ENCODE data around the gene TPCN1. TPM values are rescaled to one million over a fixed set of nuclear protein-coding genes. Genes with fewer than 3 reads are reported as not detected.

TPCN1 gene
- total RNA-seq, 4 donors from 2014 or later: 85.1 to 1,315 (median 121) TPM

DNA sequence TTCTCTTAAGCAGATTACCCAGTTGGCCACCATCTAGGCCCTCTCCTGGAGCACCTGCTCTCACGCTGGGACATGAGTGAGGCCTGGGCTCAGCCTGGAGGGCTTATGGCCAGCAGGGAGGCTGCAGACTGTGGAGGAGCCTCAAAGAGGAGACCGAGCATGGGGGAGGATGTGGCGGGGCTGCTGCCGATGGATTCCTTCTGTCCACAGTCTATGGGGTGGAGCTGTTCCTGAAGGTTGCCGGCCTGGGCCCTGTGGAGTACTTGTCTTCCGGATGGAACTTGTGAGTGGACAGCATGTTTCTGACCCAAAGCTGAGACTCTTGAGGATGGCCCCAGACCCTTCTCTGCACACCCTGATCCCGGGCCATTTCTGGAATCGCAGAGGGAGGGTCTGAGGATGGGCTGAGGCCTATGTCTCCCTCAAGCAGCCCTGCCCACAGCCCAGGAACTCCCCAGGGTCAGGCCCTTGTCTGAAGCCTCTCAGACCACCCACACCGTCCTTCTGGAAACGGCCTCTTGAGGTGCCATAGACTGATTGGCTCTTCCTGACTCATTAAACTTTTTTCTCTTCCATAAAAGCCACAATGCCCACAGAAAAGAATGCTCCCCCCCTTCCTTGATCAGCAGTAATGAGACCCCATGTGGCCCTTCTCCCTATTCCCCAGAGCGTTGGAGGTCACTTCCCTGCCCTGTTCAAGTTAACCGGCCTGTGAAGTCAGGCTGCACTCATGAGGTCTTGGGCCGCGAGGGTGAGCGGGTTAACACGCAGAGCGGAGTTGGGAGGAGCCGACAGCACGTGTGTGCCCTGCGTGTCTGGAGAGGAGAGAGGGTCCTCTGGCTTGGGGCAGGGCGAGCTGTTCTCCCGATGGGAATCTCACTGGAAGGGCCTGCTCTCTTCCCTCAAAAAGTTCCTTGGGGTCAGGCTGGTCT lies 64.7 kb downstream of the TPCN1 start:
- DNase-seq: no peak
- in situ Hi-C loops (cut with MboI; ENCODE audit: low pct_ligation_motif_present in 1 of 4, low pct_unique_long_range_greater_than_20kb in 1 of 4, low sequenced_read_pairs in 3 of 4): no loop called here
- H3K4me1 ChIP-seq: no peaks in the 10 kb centered on the region
- no peaks in the 10 kb centered on the region for H3K9me3 ChIP-seq
- peaks cover 0 to 66% (median 15%) of the 10 kb centered on the region in 4 donors for H3K36me3 ChIP-seq
- no peak overlapping the region for H3K27ac ChIP-seq
- 88 to 100% methylated on average over 3 to 21 of the region's 22 CpGs for WGBS, 2 donors (ENCODE audit: low coverage in 1 of 2)
- H3K27me3 ChIP-seq: no peaks in the 10 kb centered on the region
- no peak overlapping the region for H3K4me3 ChIP-seq
- intact Hi-C loops (cut with DNase I; ENCODE audit: low total_unique reads): no loop called here
- TF ChIP-seq, protein P1, sequence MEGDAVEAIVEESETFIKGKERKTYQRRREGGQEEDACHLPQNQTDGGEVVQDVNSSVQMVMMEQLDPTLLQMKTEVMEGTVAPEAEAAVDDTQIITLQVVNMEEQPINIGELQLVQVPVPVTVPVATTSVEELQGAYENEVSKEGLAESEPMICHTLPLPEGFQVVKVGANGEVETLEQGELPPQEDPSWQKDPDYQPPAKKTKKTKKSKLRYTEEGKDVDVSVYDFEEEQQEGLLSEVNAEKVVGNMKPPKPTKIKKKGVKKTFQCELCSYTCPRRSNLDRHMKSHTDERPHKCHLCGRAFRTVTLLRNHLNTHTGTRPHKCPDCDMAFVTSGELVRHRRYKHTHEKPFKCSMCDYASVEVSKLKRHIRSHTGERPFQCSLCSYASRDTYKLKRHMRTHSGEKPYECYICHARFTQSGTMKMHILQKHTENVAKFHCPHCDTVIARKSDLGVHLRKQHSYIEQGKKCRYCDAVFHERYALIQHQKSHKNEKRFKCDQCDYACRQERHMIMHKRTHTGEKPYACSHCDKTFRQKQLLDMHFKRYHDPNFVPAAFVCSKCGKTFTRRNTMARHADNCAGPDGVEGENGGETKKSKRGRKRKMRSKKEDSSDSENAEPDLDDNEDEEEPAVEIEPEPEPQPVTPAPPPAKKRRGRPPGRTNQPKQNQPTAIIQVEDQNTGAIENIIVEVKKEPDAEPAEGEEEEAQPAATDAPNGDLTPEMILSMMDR (IDR thresholded peaks at IDR 0.05): no peak
- TF ChIP-seq EP300 (IDR thresholded peaks at IDR 0.05; ENCODE audit: low read depth) (no peak), POLR2AphosphoS5 (IDR thresholded peaks at IDR 0.05) (no peak), POLR2A (IDR thresholded peaks at IDR 0.05) (no peak)

DNA sequence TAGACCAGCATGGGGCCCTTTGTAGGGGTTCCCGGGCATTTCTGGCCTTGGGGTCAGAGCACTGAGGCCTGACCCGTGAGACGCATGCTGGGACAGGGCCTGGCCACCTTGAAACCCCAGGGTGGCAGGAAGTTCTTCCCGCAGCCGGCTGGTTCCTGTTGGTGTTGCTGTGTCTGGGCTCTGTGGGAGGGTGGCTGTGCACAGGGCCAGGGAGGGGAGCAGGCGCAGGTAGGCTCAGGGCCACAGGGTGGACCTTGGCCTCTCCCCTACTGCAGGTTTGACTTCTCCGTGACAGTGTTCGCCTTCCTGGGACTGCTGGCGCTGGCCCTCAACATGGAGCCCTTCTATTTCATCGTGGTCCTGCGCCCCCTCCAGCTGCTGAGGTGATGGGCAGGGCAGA lies 65.4 kb downstream of the TPCN1 start:
- 91% methylated on average over 11 of the region's 11 CpGs; no CpG with 5 or more reads in 1 of the 2 donors for WGBS, 2 donors (ENCODE audit: low coverage in 1 of 2)

DNA sequence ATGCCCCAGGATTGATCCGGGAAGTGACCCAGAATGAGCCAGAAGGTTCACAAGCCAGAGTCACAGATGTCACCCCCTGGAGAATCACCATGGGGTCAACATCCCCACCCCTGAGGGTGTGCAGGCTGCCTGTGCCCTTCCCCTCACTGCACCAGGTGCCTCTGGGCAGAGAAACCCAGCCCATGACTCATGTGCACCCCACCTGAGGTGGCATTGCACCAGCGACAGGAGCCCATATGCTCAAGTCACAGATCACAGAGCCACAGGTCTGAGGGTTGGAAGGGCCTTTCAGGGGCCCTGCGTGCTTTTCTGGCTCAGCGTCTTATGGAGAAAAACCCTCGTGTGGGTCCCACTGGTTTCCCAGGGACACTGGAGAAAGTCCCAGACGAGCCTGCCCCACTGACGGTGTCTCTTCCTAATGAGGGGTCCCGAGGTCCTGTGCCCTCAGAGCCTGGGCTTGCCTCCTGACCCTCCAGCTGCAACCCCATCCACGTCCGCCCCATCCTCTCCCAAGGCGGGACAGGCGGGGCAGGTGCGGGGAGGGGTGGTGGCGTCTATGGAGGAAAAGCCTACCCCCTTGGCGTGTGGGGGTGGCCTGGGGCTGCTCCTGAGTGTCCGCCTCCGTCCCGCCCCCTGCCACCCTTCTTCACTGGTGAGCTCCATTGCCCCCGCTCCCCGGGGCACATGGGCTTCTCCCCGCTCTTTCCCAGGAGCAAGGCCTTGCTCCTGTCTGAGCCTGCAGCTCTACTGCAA lies 66.1 kb downstream of the TPCN1 start:
- 97% methylated on average over 21 of the region's 21 CpGs; no CpG with 5 or more reads in 1 of the 2 donors for WGBS, 2 donors (ENCODE audit: low coverage in 1 of 2)
- no peaks in the 10 kb centered on the region for H3K4me1 ChIP-seq
- no peaks in the 10 kb centered on the region for H3K27me3 ChIP-seq
- in situ Hi-C loops (cut with MboI; ENCODE audit: low pct_ligation_motif_present in 1 of 4, low pct_unique_long_range_greater_than_20kb in 1 of 4, low sequenced_read_pairs in 3 of 4): no loop called here
- H3K9me3 ChIP-seq: no peaks in the 10 kb centered on the region
- intact Hi-C loops (cut with DNase I; ENCODE audit: low total_unique reads): no loop called here
- H3K36me3 ChIP-seq: peaks cover 0 to 76% (median 19%) of the 10 kb centered on the region in 4 donors
- no peak overlapping the region for H3K27ac ChIP-seq
- H3K4me3 ChIP-seq: no peak overlapping the region
- TF ChIP-seq POLR2AphosphoS5 (IDR thresholded peaks at IDR 0.05): no peak
- no peak for TF ChIP-seq EP300 (IDR thresholded peaks at IDR 0.05; ENCODE audit: low read depth)
- TF ChIP-seq, protein P1 (IDR thresholded peaks at IDR 0.05): no peak
- TF ChIP-seq POLR2A (IDR thresholded peaks at IDR 0.05): no peak
- DNase-seq: no peak

More for the DNA sequence above, 65.4 kb downstream of the TPCN1 start:
- intact Hi-C loops (cut with DNase I; ENCODE audit: low total_unique reads) (no loop called here), in situ Hi-C loops (cut with MboI; ENCODE audit: low pct_ligation_motif_present in 1 of 4, low pct_unique_long_range_greater_than_20kb in 1 of 4, low sequenced_read_pairs in 3 of 4) (no loop called here)
- H3K27me3 ChIP-seq: no peaks in the 10 kb centered on the region
- DNase-seq: no peak
- no peak overlapping the region for H3K27ac ChIP-seq
- no peaks in the 10 kb centered on the region for H3K4me1 ChIP-seq
- no peak overlapping the region for H3K4me3 ChIP-seq
- H3K9me3 ChIP-seq: no peaks in the 10 kb centered on the region
- TF ChIP-seq POLR2A (IDR thresholded peaks at IDR 0.05): no peak
- TF ChIP-seq EP300 (IDR thresholded peaks at IDR 0.05; ENCODE audit: low read depth): no peak
- peaks cover 0 to 70% (median 17%) of the 10 kb centered on the region in 4 donors for H3K36me3 ChIP-seq

DNA sequence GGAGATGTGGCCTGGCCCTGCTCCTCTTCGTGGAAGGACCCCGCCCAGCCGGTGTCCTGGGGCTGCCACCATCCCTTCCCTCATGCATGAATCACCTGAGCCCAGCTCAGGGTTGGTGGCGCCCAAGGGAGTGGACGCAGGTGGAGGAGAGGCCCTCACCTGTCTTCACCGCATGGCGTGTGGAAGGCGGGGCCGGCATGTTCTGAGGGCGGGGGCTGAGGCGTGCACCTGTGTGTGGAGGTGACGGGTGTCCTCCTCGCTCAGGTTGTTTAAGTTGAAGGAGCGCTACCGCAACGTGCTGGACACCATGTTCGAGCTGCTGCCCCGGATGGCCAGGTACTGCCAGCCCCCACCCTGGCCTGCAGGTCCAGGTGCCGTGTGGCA lies 66.6 kb downstream of the TPCN1 start:
- intact Hi-C loops (cut with DNase I; ENCODE audit: low total_unique reads): no loop called here
- DNase-seq: no peak
- 83% methylated on average over 19 of the region's 19 CpGs; no CpG with 5 or more reads in 1 of the 2 donors for WGBS, 2 donors (ENCODE audit: low coverage in 1 of 2)
- Histone ChIP-seq H3K4me1 (no peaks in the 10 kb centered on the region), H3K36me3 (peaks cover 0 to 82% (median 22%) of the 10 kb centered on the region in 4 donors), H3K4me3 (no peak overlapping the region), H3K27me3 (no peaks in the 10 kb centered on the region), H3K27ac (no peak overlapping the region), H3K9me3 (no peaks in the 10 kb centered on the region)
- in situ Hi-C loops (cut with MboI; ENCODE audit: low pct_ligation_motif_present in 1 of 4, low pct_unique_long_range_greater_than_20kb in 1 of 4, low sequenced_read_pairs in 3 of 4): no loop called here
- TF ChIP-seq POLR2A (IDR thresholded peaks at IDR 0.05) (no peak), EP300 (IDR thresholded peaks at IDR 0.05; ENCODE audit: low read depth) (no peak), POLR2AphosphoS5 (IDR thresholded peaks at IDR 0.05) (no peak)
- TF ChIP-seq, protein P1 (IDR thresholded peaks at IDR 0.05): no peak

Measured in transverse colon (tissue), 4 donors.